HL-60 (cell line): ENCODE measurements around the gene TAOK3.

Experiments
- POLR2AphosphoS5 ChIP-seq: IDR thresholded peaks from 2 replicates; pipeline ENCODE4 v1.6.1; 2012; ENCODE audit warnings: low read depth
- TF ChIP-seq, protein P1 (sequence below): IDR thresholded peaks from one replicate; pipeline ENCODE4 v1.5.1; 2011; ENCODE audit warnings: low read length, control low read depth, inconsistent platforms; ENCODE audit not compliant: insufficient read depth

DNA sequence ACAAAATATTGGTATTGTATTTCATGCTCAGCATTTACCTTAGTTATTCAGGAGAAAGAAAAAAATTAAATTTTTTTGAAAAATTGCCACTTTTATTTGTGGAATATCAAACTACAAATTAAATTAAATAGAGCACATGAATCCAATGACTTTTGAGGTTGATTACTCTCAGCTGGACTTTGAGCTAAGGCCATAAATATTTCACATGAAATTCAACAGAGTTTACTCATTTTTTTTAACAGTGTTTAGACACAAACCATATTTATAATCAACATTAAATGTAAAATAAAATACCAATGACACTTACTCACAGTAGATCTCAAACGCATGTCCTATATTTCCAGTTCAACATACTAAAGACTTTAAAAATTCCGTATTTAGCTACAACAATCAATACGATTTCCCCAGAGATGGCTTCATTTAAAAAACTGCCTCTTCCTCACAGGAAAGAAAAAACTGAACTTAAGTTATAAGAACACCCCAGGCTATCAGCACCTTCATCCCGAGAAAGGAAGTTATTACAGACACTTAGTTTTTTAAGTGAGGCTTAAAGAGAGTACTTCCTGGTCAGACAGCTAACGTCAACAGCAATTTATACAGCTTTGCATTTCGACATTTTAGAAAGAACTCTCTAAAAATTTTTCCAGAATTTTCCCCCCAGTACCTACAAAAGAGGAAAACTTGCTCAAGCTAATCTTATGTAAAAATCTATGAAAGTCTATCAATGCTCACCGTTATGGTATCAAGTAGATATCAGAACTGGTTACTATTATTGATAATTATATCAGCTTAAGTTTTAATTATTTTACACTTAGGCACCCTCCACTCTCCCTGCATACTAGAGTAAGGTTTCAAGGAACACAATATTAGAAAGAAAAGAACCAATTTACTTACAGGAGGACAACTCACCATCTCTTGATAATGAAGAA lies 13.8 kb downstream of the TAOK3 start:
- TF ChIP-seq, protein P1, sequence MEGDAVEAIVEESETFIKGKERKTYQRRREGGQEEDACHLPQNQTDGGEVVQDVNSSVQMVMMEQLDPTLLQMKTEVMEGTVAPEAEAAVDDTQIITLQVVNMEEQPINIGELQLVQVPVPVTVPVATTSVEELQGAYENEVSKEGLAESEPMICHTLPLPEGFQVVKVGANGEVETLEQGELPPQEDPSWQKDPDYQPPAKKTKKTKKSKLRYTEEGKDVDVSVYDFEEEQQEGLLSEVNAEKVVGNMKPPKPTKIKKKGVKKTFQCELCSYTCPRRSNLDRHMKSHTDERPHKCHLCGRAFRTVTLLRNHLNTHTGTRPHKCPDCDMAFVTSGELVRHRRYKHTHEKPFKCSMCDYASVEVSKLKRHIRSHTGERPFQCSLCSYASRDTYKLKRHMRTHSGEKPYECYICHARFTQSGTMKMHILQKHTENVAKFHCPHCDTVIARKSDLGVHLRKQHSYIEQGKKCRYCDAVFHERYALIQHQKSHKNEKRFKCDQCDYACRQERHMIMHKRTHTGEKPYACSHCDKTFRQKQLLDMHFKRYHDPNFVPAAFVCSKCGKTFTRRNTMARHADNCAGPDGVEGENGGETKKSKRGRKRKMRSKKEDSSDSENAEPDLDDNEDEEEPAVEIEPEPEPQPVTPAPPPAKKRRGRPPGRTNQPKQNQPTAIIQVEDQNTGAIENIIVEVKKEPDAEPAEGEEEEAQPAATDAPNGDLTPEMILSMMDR: no peak
- no peak for TF ChIP-seq POLR2AphosphoS5
